Uterus (tissue), 4 donors: Measurements from ENCODE around the gene LRP11. TPM values are rescaled to one million over a fixed set of nuclear protein-coding genes. Genes with fewer than 3 reads are reported as not detected.

Experiments
- DNase-seq, 2 donors: peaks; one replicate each; pipeline ENCODE4 v3.0.0-alpha.2; 2019 to 2020
- H3K27ac ChIP-seq, 2 donors: fragments of 200-600 bp; sonication (generic); 1 replicate in 1 of 2; 2 replicates in 1 of 2; pipeline ENCODE4 v1.5.1; 2016 to 2018
- H3K27me3 ChIP-seq, 2 donors: fragments of 200-600 bp; sonication (generic); one replicate each; pipeline ENCODE4 v1.5.1; 2018 to 2019; ENCODE audit warnings: control low read depth in 1 of 2
- H3K36me3 ChIP-seq, 2 donors: fragments of 200-600 bp; sonication (generic); one replicate each; pipeline ENCODE4 v1.5.1; 2019; ENCODE audit warnings: control low read depth in 1 of 2
- H3K4me1 ChIP-seq, 2 donors: fragments of 200-600 bp; sonication (generic); one replicate each; pipeline ENCODE4 v1.5.1; 2018 to 2019; ENCODE audit warnings: control low read depth in 1 of 2
- H3K4me3 ChIP-seq, 2 donors: fragments of 200-600 bp; sonication (generic); 1 replicate in 1 of 2; 2 replicates in 1 of 2; pipeline ENCODE4 v1.5.1; 2018 to 2019; ENCODE audit warnings: mild to moderate bottlenecking in 1 of 2
- H3K9me3 ChIP-seq, 2 donors: fragments of 200-600 bp; sonication (generic); one replicate each; pipeline ENCODE4 v1.5.1; 2019; ENCODE audit warnings: control low read depth in 1 of 2
- POLR2A ChIP-seq, 2 donors: fragments of 450-650 bp; IDR thresholded peaks; one replicate each; pipeline ENCODE4 v1.6.1; 2016; ENCODE audit warnings: antibody characterized with exemption in 2 of 2, mild to moderate bottlenecking in 1 of 2, moderate library complexity in 1 of 2
- intact Hi-C: fragments of 100-400 bp; cut with DNase I; formaldehyde crosslinking; loops from one replicate; pipeline ENCODE4 v1.15.1; 2023; ENCODE audit warnings: low total_unique reads
- total RNA-seq, 4 donors: library from RNA; depleted of rRNA in 3 of 4; stranded (reverse); fragments of >200 nt in 3 of 4; gene quantifications; one replicate each; pipeline versions ENCODE4 v1.1.0 to v1.2.4, GENCODE V29; 2014 to 2023
- TF ChIP-seq, protein P1 (sequence below), 4 experiments: fragments of 200-600 bp in 2 of 4; fragments of 450-650 bp in 2 of 4; sonication (generic) in 2 of 4; IDR thresholded peaks; one replicate each; pipeline ENCODE4 v1.5.1; 2016 to 2019; ENCODE audit warnings: antibody characterized with exemption in 4 of 4, mild to moderate bottlenecking in 2 of 4, moderate library complexity in 1 of 4
- donor health status: DM: yes; HTN: yes; CAD: no.

The LRP11 gene
- total RNA-seq, 4 donors from 2014 or later = 22.0 to 61.7 (median 29.8) TPM

DNA sequence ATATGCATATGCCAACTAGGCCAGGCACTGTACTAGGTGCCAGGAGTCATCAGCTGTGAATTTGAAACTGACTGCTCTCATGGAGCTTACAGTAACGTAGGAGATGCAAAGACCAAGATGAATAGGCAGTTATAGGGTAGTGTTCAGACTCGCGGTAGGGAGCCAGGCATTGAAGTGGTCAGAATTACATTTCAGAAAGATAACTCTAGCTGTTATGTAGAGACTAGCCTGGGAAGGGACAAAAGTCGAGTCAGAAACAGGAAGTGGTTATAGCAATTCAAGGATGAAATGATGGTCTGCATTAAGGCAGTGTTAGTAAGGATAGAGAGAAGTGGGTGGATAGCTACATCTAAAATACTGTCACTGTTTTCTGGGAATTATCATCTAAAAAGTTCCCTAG is 58.0 kb downstream of the LRP11 start:
- TF ChIP-seq POLR2A (IDR thresholded peaks at IDR 0.05) = no peak
- TF ChIP-seq, protein P1, sequence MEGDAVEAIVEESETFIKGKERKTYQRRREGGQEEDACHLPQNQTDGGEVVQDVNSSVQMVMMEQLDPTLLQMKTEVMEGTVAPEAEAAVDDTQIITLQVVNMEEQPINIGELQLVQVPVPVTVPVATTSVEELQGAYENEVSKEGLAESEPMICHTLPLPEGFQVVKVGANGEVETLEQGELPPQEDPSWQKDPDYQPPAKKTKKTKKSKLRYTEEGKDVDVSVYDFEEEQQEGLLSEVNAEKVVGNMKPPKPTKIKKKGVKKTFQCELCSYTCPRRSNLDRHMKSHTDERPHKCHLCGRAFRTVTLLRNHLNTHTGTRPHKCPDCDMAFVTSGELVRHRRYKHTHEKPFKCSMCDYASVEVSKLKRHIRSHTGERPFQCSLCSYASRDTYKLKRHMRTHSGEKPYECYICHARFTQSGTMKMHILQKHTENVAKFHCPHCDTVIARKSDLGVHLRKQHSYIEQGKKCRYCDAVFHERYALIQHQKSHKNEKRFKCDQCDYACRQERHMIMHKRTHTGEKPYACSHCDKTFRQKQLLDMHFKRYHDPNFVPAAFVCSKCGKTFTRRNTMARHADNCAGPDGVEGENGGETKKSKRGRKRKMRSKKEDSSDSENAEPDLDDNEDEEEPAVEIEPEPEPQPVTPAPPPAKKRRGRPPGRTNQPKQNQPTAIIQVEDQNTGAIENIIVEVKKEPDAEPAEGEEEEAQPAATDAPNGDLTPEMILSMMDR (IDR thresholded peaks at IDR 0.05) = no peak
- Histone ChIP-seq H3K36me3 (no peaks in the 10 kb centered on the region), H3K9me3 (no peaks in the 10 kb centered on the region), H3K27me3 (no peaks in the 10 kb centered on the region), H3K4me3 (no peak overlapping the region), H3K27ac (no peak overlapping the region), H3K4me1 (no peaks in the 10 kb centered on the region)
- no peak for DNase-seq
- intact Hi-C loops = no loop called here

DNA sequence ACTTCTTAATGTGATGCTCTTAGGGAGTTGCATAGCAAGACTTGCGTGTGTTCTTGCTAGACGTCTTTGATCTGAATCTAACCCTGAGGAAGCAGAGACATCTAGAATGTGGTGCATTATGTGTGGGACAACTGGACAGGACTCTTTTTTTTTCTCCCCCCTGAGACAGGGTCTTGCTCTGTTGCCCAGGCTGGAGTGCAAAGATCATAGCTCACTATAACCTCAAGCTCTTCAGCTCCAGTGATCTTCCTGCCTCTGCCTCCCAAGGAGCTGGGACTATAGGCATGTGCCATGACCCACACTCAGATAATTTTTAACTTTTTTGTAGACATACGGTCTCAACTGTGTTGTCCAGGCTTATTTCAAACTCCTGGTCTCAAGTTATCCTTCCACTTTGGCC is 80.6 kb downstream of the LRP11 start:
- no peaks in the 10 kb centered on the region for H3K4me1 ChIP-seq

DNA sequence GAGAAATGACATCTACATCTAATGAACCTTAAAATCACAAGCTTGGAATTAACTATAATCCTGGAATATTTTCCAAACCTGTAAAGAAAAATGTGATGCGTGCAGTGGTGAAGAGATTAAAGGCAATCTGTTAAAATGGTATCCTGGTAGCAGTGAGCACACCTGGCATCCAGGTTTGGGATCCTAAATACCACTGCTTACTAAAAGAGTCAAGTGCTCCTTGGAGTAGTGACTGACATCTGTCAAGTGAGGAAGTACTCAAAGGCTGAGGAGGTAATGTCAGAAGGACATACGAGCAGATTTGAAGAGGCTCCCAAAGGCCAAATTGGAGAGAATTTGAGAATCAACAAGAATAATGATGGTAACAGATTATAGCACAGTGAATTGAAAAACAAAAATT is 81.8 kb downstream of the LRP11 start:
- DNase-seq = no peak
- H3K4me3 ChIP-seq = no peak overlapping the region
- no peak overlapping the region for H3K27ac ChIP-seq
- no peaks in the 10 kb centered on the region for H3K36me3 ChIP-seq
- TF ChIP-seq, protein P1 (IDR thresholded peaks at IDR 0.05) = no peak
- no peak for TF ChIP-seq POLR2A (IDR thresholded peaks at IDR 0.05)
- no peaks in the 10 kb centered on the region for H3K27me3 ChIP-seq
- H3K9me3 ChIP-seq = no peaks in the 10 kb centered on the region
- intact Hi-C loops = no loop called here
- no peaks in the 10 kb centered on the region for H3K4me1 ChIP-seq

More for the DNA sequence above, 80.6 kb downstream of the LRP11 start:
- TF ChIP-seq, protein P1 (IDR thresholded peaks at IDR 0.05) = no peak
- TF ChIP-seq POLR2A (IDR thresholded peaks at IDR 0.05) = no peak
- no peak for DNase-seq
- Histone ChIP-seq H3K36me3 (no peaks in the 10 kb centered on the region), H3K9me3 (no peaks in the 10 kb centered on the region), H3K27ac (no peak overlapping the region), H3K27me3 (no peaks in the 10 kb centered on the region), H3K4me3 (no peak overlapping the region)
- intact Hi-C loops = no loop called here

DNA sequence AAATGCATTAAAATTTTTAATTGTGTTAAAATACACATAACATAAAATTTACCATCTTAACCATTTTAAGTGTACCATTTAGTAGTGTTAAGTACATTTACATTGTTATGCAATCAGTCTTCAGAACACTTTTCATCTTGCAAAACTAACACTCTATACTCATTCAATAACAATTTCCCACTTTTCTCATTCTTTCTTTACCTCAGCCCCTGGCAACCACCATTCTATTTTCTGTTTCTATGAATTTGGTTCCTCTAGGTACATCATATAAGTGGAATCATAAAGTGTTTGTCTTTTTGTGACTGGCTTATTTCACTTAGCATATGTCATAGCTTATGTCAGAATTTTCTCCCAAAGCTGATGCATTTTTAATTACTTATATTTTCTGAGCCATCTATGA is 82.4 kb downstream of the LRP11 start:
- Histone ChIP-seq H3K4me3 (no peak overlapping the region), H3K27ac (no peak overlapping the region), H3K27me3 (no peaks in the 10 kb centered on the region), H3K36me3 (no peaks in the 10 kb centered on the region), H3K4me1 (no peaks in the 10 kb centered on the region), H3K9me3 (no peaks in the 10 kb centered on the region)
- intact Hi-C loops = no loop called here
- no peak for DNase-seq
- TF ChIP-seq POLR2A (IDR thresholded peaks at IDR 0.05) = no peak
- TF ChIP-seq, protein P1 (IDR thresholded peaks at IDR 0.05) = no peak

DNA sequence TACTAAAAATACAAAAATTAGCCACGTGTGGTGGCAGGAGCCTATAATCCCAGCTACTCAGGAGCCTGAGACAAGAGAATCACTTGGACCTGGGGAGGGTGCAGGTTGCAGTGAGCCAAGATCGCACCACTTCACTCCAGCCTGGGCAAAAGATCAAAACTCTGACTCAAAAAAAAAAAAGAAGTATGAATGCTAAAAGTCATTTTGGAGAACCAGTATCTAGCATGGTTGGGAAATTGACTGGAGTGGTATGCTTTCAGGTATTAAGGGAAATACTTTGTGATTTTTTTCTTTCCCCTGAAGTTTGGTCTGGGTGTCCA is 84.6 kb downstream of the LRP11 start:
- intact Hi-C loops = no loop called here
- no peaks in the 10 kb centered on the region for H3K27me3 ChIP-seq
- H3K27ac ChIP-seq = no peak overlapping the region
- DNase-seq = no peak
- H3K36me3 ChIP-seq = no peaks in the 10 kb centered on the region
- H3K4me1 ChIP-seq = no peaks in the 10 kb centered on the region
- H3K4me3 ChIP-seq = no peak overlapping the region
- TF ChIP-seq, protein P1 (IDR thresholded peaks at IDR 0.05) = no peak
- no peak for TF ChIP-seq POLR2A (IDR thresholded peaks at IDR 0.05)
- no peaks in the 10 kb centered on the region for H3K9me3 ChIP-seq
